LNCaP clone FGC (cell line): Measurements from ENCODE around the gene CD200.

ENCODE experiments used
- DNase-seq: peaks from one replicate; pipeline ENCODE4 v3.0.0-alpha.2; 2011; ENCODE audit warnings: low read depth
- H3K4me3 ChIP-seq: 2 replicates; pipeline ENCODE4 v1.5.1; 2011; ENCODE audit warnings: mild to moderate bottlenecking, low read depth, low read length, control low read depth
- TF ChIP-seq, protein P1 (sequence below): IDR thresholded peaks from 2 replicates; pipeline ENCODE4 v1.5.1; 2012; ENCODE audit warnings: mild to moderate bottlenecking; ENCODE audit not compliant: control insufficient read depth, insufficient read depth; ENCODE audit errors: extremely low read depth

Gene CD200

DNA sequence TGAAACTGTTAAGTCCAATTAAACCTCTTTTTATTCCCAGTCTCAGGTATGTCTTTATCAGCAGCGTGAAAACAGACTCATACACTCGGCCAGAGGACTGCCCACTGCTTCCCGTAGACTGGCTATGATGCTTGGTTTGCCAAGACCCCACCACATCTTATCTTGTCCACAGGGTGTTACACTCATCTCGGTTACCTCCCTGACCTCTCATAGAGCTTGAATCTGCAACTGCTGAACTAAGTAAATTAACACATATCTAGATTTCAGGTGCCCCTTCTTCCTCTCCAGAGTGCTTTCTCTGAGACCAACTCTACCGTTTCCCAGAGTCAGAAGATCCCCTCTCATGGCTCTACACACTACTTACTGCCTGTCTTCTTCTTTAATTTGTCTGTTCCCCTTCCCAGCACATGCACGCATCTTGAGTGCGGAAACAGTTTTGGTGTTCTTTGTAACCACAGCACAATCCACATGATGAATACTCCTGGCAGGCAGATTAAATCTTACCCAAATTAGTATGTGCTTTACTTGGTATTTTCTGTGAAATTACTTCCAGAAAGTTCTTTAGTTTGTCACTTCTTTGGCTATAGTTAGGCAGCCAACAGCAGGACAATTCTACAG, 49.7 kb downstream of the CD200 start:
- TF ChIP-seq, protein P1, sequence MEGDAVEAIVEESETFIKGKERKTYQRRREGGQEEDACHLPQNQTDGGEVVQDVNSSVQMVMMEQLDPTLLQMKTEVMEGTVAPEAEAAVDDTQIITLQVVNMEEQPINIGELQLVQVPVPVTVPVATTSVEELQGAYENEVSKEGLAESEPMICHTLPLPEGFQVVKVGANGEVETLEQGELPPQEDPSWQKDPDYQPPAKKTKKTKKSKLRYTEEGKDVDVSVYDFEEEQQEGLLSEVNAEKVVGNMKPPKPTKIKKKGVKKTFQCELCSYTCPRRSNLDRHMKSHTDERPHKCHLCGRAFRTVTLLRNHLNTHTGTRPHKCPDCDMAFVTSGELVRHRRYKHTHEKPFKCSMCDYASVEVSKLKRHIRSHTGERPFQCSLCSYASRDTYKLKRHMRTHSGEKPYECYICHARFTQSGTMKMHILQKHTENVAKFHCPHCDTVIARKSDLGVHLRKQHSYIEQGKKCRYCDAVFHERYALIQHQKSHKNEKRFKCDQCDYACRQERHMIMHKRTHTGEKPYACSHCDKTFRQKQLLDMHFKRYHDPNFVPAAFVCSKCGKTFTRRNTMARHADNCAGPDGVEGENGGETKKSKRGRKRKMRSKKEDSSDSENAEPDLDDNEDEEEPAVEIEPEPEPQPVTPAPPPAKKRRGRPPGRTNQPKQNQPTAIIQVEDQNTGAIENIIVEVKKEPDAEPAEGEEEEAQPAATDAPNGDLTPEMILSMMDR, result no peak
- no peak overlapping the region for H3K4me3 ChIP-seq
- no peak for DNase-seq

DNA sequence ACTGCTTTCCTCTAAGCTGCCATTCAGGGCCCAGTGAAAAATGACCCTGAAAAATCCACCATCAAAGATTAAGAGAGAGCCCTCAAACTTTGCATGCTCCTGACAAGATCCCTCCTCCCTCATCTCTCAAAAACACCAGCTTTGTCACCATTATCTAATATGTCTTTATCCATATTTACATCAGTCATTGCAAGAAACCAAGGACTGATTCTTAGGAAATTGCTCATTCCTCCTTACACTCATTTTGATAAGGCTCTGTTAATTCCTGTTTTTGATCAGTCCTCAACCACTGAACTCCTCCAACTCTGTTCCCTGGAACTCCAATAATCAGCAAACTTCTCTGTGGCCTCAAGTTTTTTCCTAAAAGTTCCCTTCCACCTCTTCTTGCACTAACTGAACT, 51.8 kb downstream of the CD200 start:
- H3K4me3 ChIP-seq, result no peak overlapping the region
- DNase-seq, result no peak
- TF ChIP-seq, protein P1, result no peak

DNA sequence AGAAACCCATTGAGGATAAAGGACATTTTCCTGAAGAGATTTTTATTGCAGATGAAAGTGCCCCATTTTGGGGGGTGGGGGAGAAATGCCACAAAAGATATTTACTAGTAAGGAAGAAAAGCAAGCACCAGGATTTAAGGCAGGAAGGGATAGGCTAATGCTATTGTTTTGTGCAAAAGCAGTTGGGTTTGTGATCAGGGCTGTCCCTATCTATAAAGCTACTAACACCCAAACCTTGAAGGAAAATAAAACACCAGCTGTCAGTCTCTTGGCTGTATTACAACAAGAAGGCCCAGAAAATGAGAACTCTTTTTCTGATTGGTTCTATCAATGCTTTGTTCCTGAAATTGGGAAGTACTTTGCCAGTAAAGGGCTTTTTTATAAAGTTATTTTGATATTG, 56.0 kb downstream of the CD200 start:
- TF ChIP-seq, protein P1, result no peak
- H3K4me3 ChIP-seq, result no peak overlapping the region
- no peak for DNase-seq

DNA sequence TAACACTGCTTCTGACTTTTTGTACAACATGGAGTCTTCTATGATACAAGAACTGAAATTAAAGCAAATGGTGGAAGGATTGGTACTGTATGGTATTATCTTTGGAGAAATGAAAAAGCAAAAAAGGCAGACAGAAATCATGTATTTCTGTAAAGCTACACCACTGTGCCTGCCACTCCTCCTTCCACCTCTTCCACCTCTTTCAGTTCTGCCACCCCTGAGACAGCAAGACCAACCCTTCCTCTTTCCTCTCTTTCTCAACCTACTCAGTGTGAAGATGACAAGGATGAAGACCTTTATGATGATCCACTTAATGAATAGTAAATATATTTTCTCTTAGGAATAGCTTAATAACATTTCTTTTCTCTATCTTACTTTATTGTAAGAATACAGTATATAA, 57.0 kb downstream of the CD200 start:
- TF ChIP-seq, protein P1, result no peak
- DNase-seq, result no peak
- no peak overlapping the region for H3K4me3 ChIP-seq

DNA sequence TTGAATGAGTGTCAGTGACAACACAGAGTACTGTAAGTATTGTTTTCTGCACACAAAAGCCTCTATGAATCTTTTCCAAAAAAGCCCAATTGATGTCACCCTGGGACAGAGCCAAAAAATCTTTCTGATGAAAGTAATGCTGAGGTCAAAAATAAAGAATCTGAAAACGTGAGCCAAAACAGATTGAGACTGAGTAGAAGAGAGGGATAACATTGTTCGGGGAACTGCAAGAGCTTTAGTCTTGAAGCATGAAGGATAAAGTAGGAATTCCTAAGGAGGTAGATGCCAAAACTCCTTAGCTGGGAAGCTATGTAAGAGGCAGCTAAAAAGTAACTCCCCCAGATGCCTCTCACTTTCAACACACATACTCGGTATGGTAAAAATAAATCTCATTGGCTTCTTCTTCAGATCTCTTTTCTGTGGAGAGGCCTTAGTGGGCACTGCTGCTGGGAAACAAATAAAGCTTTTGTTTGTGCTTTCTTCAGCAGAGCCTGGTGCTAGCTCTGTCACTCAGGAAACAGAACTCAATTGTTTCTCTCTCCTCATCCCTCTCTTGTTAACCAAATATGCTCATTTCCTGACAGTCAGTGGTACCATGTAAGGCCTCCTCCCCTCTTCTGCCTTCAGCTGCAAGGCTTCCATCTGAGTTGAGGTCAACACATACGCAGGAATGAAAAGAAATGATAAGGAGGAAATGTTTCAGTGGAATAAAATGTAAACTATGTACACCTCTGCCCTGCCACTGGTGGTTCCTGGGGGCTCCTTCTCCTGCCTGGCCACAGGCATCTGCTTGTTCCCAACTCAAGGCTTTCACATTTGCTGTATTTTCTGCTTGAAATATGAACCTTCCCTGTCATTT, 58.1 kb downstream of the CD200 start:
- TF ChIP-seq, protein P1, result no peak
- no peak for DNase-seq
- H3K4me3 ChIP-seq, result no peak overlapping the region

DNA sequence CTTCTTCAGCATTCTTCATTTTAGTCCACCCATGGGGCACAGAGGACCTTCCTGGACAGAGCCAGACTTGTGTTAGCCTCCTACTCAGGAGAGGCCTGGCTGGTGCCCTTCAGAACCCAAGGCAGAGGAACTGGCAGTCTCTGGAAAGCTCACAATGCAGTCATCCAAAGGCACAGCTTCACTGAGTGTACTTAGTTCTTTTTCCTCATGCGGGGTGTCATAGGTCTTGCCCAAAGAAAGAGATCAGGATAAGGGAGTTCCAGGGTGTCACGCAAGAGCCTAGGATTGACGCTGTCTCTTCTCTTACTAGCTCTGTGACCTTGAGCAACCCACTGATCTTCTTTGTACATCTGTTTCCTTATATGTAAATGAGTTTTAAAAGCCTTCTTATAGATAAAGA, 58.7 kb downstream of the CD200 start:
- DNase-seq, result no peak
- H3K4me3 ChIP-seq, result no peak overlapping the region

More for the DNA sequence above, 58.7 kb downstream of the CD200 start:
- TF ChIP-seq, protein P1, result no peak
